ENCODE data around the gene FBXO34.

GRCh38 chr14:55267820-55268219, 3.4 kb upstream of the FBXO34 start:
- no peak for TF ChIP-seq POLR2AphosphoS5 (IDR thresholded peaks at IDR 0.05; ENCODE audit: low read depth, low read length)
- TF ChIP-seq CTCF (IDR thresholded peaks at IDR 0.05) = no peak
- no peak for TF ChIP-seq TCF7L2 (IDR thresholded peaks at IDR 0.05; ENCODE audit: low read depth, low read length)

Measured in Panc1 (cell line).